Left lung (tissue), 10 donors: ENCODE results near the gene PAQR5. TPM values are rescaled to one million over a fixed set of nuclear protein-coding genes. Genes with fewer than 3 reads are reported as not detected.
A peak's percentile ranks its signal among the peaks of the same experiment; 100 is the strongest.

ENCODE experiments used
- ATAC-seq: fragments of 200-7000 bp; cut with Tn5 transposase; one replicate; pipeline ENCODE4 v1.9.1; 2020; ENCODE audit warnings: moderate library complexity
- DNase-seq, 4 donors: peaks; one replicate each; pipeline ENCODE4 v3.0.0-alpha.2; 2013 to 2020
- H3K27ac ChIP-seq, 2 donors: fragments of 200-600 bp; sonication (generic) in 1 of 2; one replicate each; pipeline versions ENCODE4 v1.5.0 to v1.8.0; 2020 to 2021
- H3K27me3 ChIP-seq, 2 donors: fragments of 200-600 bp; sonication (generic) in 1 of 2; one replicate each; pipeline versions ENCODE4 v1.5.0 to v1.8.0; 2020 to 2021
- H3K36me3 ChIP-seq, 2 donors: fragments of 200-600 bp; sonication (generic) in 1 of 2; one replicate each; pipeline versions ENCODE4 v1.5.0 to v1.8.0; 2020 to 2021
- H3K4me1 ChIP-seq, 2 donors: fragments of 200-600 bp; one replicate each; pipeline ENCODE4 v1.8.0; 2021
- H3K4me3 ChIP-seq, 2 donors: fragments of 200-600 bp; sonication (generic) in 1 of 2; one replicate each; pipeline versions ENCODE4 v1.5.0 to v1.8.0; 2020 to 2021; ENCODE audit warnings: mild to moderate bottlenecking in 1 of 2
- H3K9me3 ChIP-seq, 2 donors: fragments of 200-600 bp; sonication (generic) in 1 of 2; one replicate each; pipeline versions ENCODE4 v1.5.0 to v1.8.0; 2020 to 2021
- intact Hi-C, 2 donors: fragments of 100-400 bp; cut with DNase I; formaldehyde crosslinking; loops; one replicate each; pipeline versions ENCODE4 v1.11.2 to v1.14.2; 2022
- polyA plus RNA-seq, 6 donors: library from polyadenylated mRNA; unstranded; fragments of 120-200 nt; gene quantifications; one replicate each; pipeline ENCODE4 v1.2.1, GENCODE V29; 2013; ENCODE audit not compliant: insufficient read length in 6 of 6
- total RNA-seq, 2 donors: library from RNA; stranded (reverse); fragmentation: NEBNext Ultra II Directional; extraction: Animal tissue kit (Norgen Biotek cat#: 25700); gene quantifications; one replicate each; pipeline ENCODE4 v1.2.1, GENCODE V29; 2021
- TF ChIP-seq, protein P1 (sequence below), 2 donors: fragments of 200-600 bp; sonication (generic) in 1 of 2; IDR thresholded peaks; one replicate each; pipeline versions ENCODE4 v1.5.0 to v1.8.0; 2021; ENCODE audit warnings: antibody characterized with exemption in 2 of 2
- donor health status: DM: no; HTN: yes; CAD: no.
- donor health status: DM: no; HTN: no; CAD: no.

The PAQR5 gene
- total and polyA plus RNA-seq, 8 donors: 6.2 to 17.7 (median 7.5) TPM

DNA sequence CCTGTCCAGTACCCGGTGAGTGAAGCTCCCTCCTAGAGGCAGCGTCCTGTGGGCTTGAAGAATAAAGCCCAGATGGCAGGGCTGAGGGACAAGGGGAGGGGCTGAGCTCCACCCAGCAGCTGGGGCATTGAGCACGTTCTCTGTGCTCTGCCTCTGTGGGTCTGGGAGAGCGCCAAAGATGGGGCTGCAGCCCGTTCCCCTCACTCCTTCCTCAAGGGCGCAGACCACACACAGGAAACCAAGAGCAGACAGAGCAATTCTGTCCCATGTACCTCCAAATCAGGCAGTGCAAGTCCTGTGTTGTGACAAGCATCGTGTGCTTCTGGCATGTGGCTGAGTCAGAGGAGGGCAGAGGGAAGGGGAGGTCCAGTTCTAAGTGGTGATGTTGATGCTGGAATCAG, 99.8 kb downstream of the PAQR5 start:
- intact Hi-C loops: no loop called here
- Histone ChIP-seq H3K4me3 (no peak overlapping the region), H3K27me3 (peaks cover 0 to 5% of the 10 kb centered on the region in 2 donors), H3K9me3 (no peaks in the 10 kb centered on the region), H3K27ac (no peak overlapping the region), H3K36me3 (no peaks in the 10 kb centered on the region), H3K4me1 (peaks cover 0 to 10% of the 10 kb centered on the region in 2 donors)
- ATAC-seq (no peak), DNase-seq (no peak)
- TF ChIP-seq, protein P1, sequence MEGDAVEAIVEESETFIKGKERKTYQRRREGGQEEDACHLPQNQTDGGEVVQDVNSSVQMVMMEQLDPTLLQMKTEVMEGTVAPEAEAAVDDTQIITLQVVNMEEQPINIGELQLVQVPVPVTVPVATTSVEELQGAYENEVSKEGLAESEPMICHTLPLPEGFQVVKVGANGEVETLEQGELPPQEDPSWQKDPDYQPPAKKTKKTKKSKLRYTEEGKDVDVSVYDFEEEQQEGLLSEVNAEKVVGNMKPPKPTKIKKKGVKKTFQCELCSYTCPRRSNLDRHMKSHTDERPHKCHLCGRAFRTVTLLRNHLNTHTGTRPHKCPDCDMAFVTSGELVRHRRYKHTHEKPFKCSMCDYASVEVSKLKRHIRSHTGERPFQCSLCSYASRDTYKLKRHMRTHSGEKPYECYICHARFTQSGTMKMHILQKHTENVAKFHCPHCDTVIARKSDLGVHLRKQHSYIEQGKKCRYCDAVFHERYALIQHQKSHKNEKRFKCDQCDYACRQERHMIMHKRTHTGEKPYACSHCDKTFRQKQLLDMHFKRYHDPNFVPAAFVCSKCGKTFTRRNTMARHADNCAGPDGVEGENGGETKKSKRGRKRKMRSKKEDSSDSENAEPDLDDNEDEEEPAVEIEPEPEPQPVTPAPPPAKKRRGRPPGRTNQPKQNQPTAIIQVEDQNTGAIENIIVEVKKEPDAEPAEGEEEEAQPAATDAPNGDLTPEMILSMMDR (IDR thresholded peaks at IDR 0.05): no peak

DNA sequence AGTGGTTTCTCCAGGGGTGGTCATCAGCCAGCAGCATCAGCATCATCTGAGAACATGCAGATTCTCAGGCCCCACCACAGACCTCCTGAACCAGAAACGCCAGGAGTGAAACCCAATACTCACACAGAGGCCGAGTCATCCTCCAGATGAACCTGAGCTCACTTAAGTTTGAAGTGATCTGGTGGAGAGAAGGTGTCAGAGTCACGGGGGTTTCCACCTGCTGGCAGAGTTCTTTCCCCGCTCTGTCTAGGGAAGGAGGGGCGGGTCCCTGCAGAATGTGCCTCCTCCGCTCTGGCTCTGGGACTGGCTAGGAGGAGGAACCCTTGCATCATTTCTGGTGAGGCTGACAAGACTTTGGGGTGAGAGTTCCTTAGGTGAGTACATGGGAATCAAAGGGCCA, 102.1 kb downstream of the PAQR5 start:
- ATAC-seq (no peak), DNase-seq (no peak)
- TF ChIP-seq, protein P1 (IDR thresholded peaks at IDR 0.05): no peak
- intact Hi-C loops: no loop called here
- Histone ChIP-seq H3K4me3 (no peak overlapping the region), H3K27ac (no peak overlapping the region), H3K4me1 (no peaks in the 10 kb centered on the region), H3K27me3 (no peaks in the 10 kb centered on the region), H3K36me3 (no peaks in the 10 kb centered on the region), H3K9me3 (no peaks in the 10 kb centered on the region)

DNA sequence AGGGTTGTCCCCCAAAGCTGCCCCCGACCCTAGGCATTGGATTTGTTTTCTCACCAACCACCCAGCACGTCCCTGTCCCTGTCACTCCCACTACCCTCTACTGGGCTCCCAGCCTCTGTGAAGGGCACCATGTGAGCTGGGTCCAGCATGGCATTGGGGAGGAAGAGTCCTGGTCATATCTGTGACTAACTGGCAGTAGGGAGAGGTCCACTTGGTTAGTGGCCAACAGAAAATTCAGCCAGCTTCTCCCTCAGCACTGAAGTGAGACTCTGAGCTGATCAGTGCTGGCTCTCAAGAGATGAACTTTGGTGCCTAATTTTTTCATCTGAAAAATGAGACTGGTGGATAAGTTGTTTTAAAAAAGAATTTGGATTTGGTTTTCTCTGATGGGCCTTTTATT, 104.1 kb downstream of the PAQR5 start:
- no peaks in the 10 kb centered on the region for H3K27me3 ChIP-seq
- no peak overlapping the region for H3K4me3 ChIP-seq
- H3K4me1 ChIP-seq: no peaks in the 10 kb centered on the region
- no peaks in the 10 kb centered on the region for H3K36me3 ChIP-seq
- H3K9me3 ChIP-seq: no peaks in the 10 kb centered on the region
- TF ChIP-seq, protein P1 (IDR thresholded peaks at IDR 0.05): no peak
- no peak for ATAC-seq
- intact Hi-C loops: no loop called here
- H3K27ac ChIP-seq: no peak overlapping the region
- DNase-seq: no peak

DNA sequence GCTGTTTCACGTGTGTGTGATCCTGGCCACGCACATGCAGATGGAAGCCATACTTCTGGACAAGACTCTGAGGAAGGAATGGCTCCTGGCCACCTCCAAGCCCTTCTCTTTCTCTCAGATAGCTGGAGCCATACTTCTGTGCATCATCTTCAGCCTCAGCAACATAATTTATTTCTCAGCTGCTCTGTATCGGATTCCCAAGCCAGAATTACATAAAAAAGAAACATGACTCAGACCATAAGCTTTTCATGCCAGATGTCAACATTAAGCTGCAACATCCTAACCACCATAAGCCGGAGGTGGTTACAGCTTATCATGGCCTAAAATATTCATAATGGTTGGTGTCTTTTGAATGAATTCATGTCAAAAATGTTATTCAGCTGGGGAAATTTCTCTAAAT, 104.9 kb downstream of the PAQR5 start:
- H3K4me1 ChIP-seq: no peaks in the 10 kb centered on the region
- intact Hi-C loops: no loop called here
- DNase-seq (no peak), ATAC-seq (peak; percentile 38)
- no peaks in the 10 kb centered on the region for H3K27me3 ChIP-seq
- no peaks in the 10 kb centered on the region for H3K36me3 ChIP-seq
- no peak overlapping the region for H3K4me3 ChIP-seq
- no peak overlapping the region for H3K27ac ChIP-seq
- TF ChIP-seq, protein P1 (IDR thresholded peaks at IDR 0.05): no peak
- no peaks in the 10 kb centered on the region for H3K9me3 ChIP-seq

DNA sequence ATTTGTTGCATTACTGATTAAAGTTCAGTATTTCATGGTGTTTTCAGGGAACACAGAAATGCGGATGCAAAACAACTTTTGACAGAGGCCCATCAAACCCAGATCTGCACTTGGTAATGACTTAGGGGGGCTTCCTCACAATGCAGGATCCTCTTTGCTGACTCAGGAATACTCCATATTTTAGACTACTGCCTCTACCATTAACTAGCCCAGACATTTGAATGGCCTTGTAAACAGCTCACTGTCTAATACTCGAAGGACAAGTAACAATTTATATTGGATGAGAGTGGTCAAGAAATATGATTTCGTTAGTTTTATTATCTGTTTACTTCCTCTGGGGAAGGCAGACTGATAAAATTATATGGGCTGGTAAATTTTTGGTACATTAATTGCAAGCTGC, 106.4 kb downstream of the PAQR5 start:
- Histone ChIP-seq H3K9me3 (no peaks in the 10 kb centered on the region), H3K4me1 (no peaks in the 10 kb centered on the region), H3K36me3 (no peaks in the 10 kb centered on the region), H3K4me3 (no peak overlapping the region), H3K27ac (no peak overlapping the region), H3K27me3 (no peaks in the 10 kb centered on the region)
- intact Hi-C loops: no loop called here
- ATAC-seq (no peak), DNase-seq (no peak)
- TF ChIP-seq, protein P1 (IDR thresholded peaks at IDR 0.05): no peak
